OCI-LY7 (cell line): ENCODE measurements around the gene CERS1. TPM values are rescaled to one million over a fixed set of nuclear protein-coding genes. Genes with fewer than 3 reads are reported as not detected.

Experiments
- BruUV-seq: library from RNA; stranded (reverse); fragments of 400-500 nt; replicated peaks from 2 replicates; lab custom pipeline; 2021; lab: Mats Ljungman, UMichigan
- CTCF ChIA-PET: fragments of 300-600 bp; sonication (Branson Sonifier 250); formaldehyde crosslinking; loops from one replicate; lab custom pipeline; 2022; ENCODE audit warnings: antibody characterized with exemption; ENCODE audit not compliant: unreplicated experiment; lab: Charles Lee
- POLR2A ChIA-PET: fragments of 300-600 bp; sonication (Branson Sonifier 250); formaldehyde crosslinking; loops from one replicate; lab custom pipeline; 2022; ENCODE audit warnings: antibody characterized with exemption; lab: Charles Lee
- DNase-seq: peaks from one replicate; pipeline ENCODE4 v3.0.0-alpha.2; 2015; ENCODE audit warnings: low spot score
- H2AFZ ChIP-seq: fragments of 200-600 bp; sonication (generic), shearing (Covaris generic); 2 replicates; pipeline ENCODE4 v1.6.1; 2014; ENCODE audit warnings: mild to moderate bottlenecking, antibody characterized with exemption, low read length, moderate library complexity
- H3K27ac ChIP-seq: fragments of 200-600 bp; sonication (generic); 2 replicates; pipeline ENCODE4 v1.5.1; 2014; ENCODE audit warnings: mixed run types, low read depth, mild to moderate bottlenecking, moderate library complexity, low read length, inconsistent platforms; ENCODE audit not compliant: poor library complexity, severe bottlenecking
- H3K36me3 ChIP-seq: fragments of 200-600 bp; sonication (generic); 2 replicates; pipeline ENCODE4 v1.6.1; 2014; ENCODE audit warnings: mild to moderate bottlenecking, antibody characterized with exemption, low read length, moderate library complexity, mixed read lengths; ENCODE audit not compliant: insufficient read depth
- H3K4me1 ChIP-seq: fragments of 200-600 bp; sonication (generic); 2 replicates; pipeline ENCODE4 v1.5.1; 2014; ENCODE audit warnings: mild to moderate bottlenecking, low read length; ENCODE audit not compliant: insufficient read depth, poor library complexity, severe bottlenecking
- H3K4me2 ChIP-seq: fragments of 200-600 bp; sonication (generic); 2 replicates; pipeline ENCODE4 v1.6.1; 2014; ENCODE audit warnings: mild to moderate bottlenecking, low read length
- H3K4me3 ChIP-seq: fragments of 200-600 bp; sonication (generic); 2 replicates; pipeline ENCODE4 v1.5.1; 2014; ENCODE audit warnings: mild to moderate bottlenecking, low read depth, low read length; ENCODE audit not compliant: poor library complexity, severe bottlenecking
- H3K79me2 ChIP-seq: fragments of 200-600 bp; sonication (generic); 2 replicates; pipeline ENCODE4 v1.6.1; 2016; ENCODE audit warnings: low read depth, mild to moderate bottlenecking, low read length, moderate library complexity, mixed read lengths; ENCODE audit not compliant: insufficient read depth
- H3K9me2 ChIP-seq: fragments of 200-600 bp; sonication (generic); 2 replicates; pipeline ENCODE4 v1.6.1; 2016; ENCODE audit warnings: mild to moderate bottlenecking, low read length, mixed read lengths; ENCODE audit not compliant: insufficient read depth
- H3K9me3 ChIP-seq: fragments of 200-600 bp; sonication (generic); 2 replicates; pipeline ENCODE4 v1.6.1; 2014; ENCODE audit warnings: mild to moderate bottlenecking, mixed run types, low read length, mixed read lengths
- H4K20me1 ChIP-seq: fragments of 200-600 bp; sonication (generic); 2 replicates; pipeline ENCODE4 v1.6.1; 2014; ENCODE audit warnings: mild to moderate bottlenecking, antibody characterized with exemption, low read length, moderate library complexity, mixed read lengths; ENCODE audit not compliant: insufficient read depth
- EZH2phosphoT487 ChIP-seq: fragments of 200-600 bp; sonication (generic); IDR thresholded peaks from 2 replicates; pipeline ENCODE4 v1.6.1; 2018; ENCODE audit warnings: low read depth, borderline replicate concordance, mild to moderate bottlenecking, mixed run types, antibody characterized with exemption, low read length, moderate library complexity, mixed read lengths
- intact Hi-C: fragments of 100-400 bp; cut with micrococcal nuclease; formaldehyde crosslinking; loops from one replicate; pipeline ENCODE4 v1.10.0; 2022; ENCODE audit not compliant: unreplicated experiment
- total RNA-seq, 2 experiments: library from RNA; depleted of rRNA in 1 of 2; stranded (reverse); fragments of >200 nt in 1 of 2; shearing (Covaris generic) in 1 of 2; gene quantifications; 2 replicates each; pipeline ENCODE4 v1.2.3, GENCODE V29; 2014 to 2022
- TF ChIP-seq, protein P1 (sequence below): fragments of 200-600 bp; sonication (generic); conservative IDR thresholded peaks from 2 replicates; pipeline ENCODE4 v1.5.1; 2014; ENCODE audit warnings: mild to moderate bottlenecking, antibody characterized with exemption, low read length, moderate library complexity, mixed read lengths

The CERS1 gene
- total RNA-seq, 2 experiments from 2014 or later, result 0.09 TPM; not detected in 1

- no peak overlapping the region for H3K27ac ChIP-seq
- H3K4me3 ChIP-seq, result no peak overlapping the region
- no peaks in the 10 kb centered on the region for H3K9me3 ChIP-seq
- H2AFZ ChIP-seq, result no peak overlapping the region
- H3K4me2 ChIP-seq, result no peak overlapping the region
- ChIA-PET CTCF (interaction anchor here (1.0 to 1.6 kb wide), 2 partner anchors 76 to 254 kb away, joined by 4 to 5 read pairs; no protein-coding TSS in a partner anchor), POLR2A (interaction anchor here (0.7 to 1.2 kb wide), 5 partner anchors 7 to 71 kb away, joined by 3 to 4 read pairs (median 3); partner anchors contain the start of genes COPE, DDX49 and UPF1)
- no TSS peak for BruUV-seq
- intact Hi-C loops, result loop anchor here (1.0 to 5.0 kb wide), 4 partner anchors 61 to 326 kb away; partner anchors contain the start of gene ELL
- H3K79me2 ChIP-seq, result peaks cover 66% of the 10 kb centered on the region
- peaks cover 17% of the 10 kb centered on the region; the same call in 1 of the 2 replicates for H4K20me1 ChIP-seq
- peaks cover 8% of the 10 kb centered on the region for H3K4me1 ChIP-seq
- no peaks in the 10 kb centered on the region for H3K9me2 ChIP-seq
- TF ChIP-seq EZH2phosphoT487, result no peak
- TF ChIP-seq, protein P1, sequence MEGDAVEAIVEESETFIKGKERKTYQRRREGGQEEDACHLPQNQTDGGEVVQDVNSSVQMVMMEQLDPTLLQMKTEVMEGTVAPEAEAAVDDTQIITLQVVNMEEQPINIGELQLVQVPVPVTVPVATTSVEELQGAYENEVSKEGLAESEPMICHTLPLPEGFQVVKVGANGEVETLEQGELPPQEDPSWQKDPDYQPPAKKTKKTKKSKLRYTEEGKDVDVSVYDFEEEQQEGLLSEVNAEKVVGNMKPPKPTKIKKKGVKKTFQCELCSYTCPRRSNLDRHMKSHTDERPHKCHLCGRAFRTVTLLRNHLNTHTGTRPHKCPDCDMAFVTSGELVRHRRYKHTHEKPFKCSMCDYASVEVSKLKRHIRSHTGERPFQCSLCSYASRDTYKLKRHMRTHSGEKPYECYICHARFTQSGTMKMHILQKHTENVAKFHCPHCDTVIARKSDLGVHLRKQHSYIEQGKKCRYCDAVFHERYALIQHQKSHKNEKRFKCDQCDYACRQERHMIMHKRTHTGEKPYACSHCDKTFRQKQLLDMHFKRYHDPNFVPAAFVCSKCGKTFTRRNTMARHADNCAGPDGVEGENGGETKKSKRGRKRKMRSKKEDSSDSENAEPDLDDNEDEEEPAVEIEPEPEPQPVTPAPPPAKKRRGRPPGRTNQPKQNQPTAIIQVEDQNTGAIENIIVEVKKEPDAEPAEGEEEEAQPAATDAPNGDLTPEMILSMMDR, result peak; percentile 61; the same call in 1 of the 2 replicates
- peaks cover 94% of the 10 kb centered on the region for H3K36me3 ChIP-seq
- no peak for DNase-seq
These were observed 48.2 kb downstream of the CERS1 start for GRCh38 chr19:18847549-18848463.

- peak; percentile 72 for DNase-seq
- BruUV-seq, result no TSS peak
- peaks cover 8% of the 10 kb centered on the region for H3K4me1 ChIP-seq
- peaks cover 23% of the 10 kb centered on the region; the same call in 1 of the 2 replicates for H4K20me1 ChIP-seq
- H3K79me2 ChIP-seq, result peaks cover 74% of the 10 kb centered on the region
- no peak overlapping the region for H3K4me2 ChIP-seq
- no peak overlapping the region for H3K27ac ChIP-seq
- CTCF ChIA-PET, result interaction anchor here (0.6 to 1.6 kb wide), 3 partner anchors 76 to 1710 kb away, joined by 3 to 5 read pairs (median 4); no protein-coding TSS in a partner anchor
- no peaks in the 10 kb centered on the region for H3K9me2 ChIP-seq
- TF ChIP-seq EZH2phosphoT487, result no peak
- TF ChIP-seq, protein P1, result peak; percentile 91
- H3K36me3 ChIP-seq, result peaks cover 91% of the 10 kb centered on the region
- no peaks in the 10 kb centered on the region for H3K9me3 ChIP-seq
- no peak overlapping the region for H3K4me3 ChIP-seq
- POLR2A ChIA-PET, result interaction anchor here (0.7 to 1.2 kb wide), 5 partner anchors 8 to 72 kb away, joined by 3 to 4 read pairs (median 3); partner anchors contain the start of genes COPE, DDX49 and UPF1
- intact Hi-C loops, result loop anchor here (1.0 to 5.0 kb wide), 4 partner anchors 60 to 325 kb away; partner anchors contain the start of gene ELL
- H2AFZ ChIP-seq, result no peak overlapping the region
These were observed 49.0 kb downstream of the CERS1 start for GRCh38 chr19:18846862-18847548.
